BLaER1 treated with 17β-estradiol and CSF1 and Interleukin-3, amounts not matched to agents 10 nM and 100 nM (cell line): ENCODE data around the gene LIPC.

Experiments used
- H3K27ac ChIP-seq, 11 experiments: shearing (Covaris generic); formaldehyde crosslinking; 2 replicates each; pipeline ENCODE4 v1.8.1; 2022
- H3K27me3 ChIP-seq, 11 experiments: shearing (Covaris generic); formaldehyde crosslinking; 2 replicates each; pipeline ENCODE4 v1.8.1; 2022
- H3K36me3 ChIP-seq, 11 experiments: shearing (Covaris generic); formaldehyde crosslinking; 2 replicates each; pipeline ENCODE4 v1.8.1; 2022
- H3K4me1 ChIP-seq, 10 experiments: shearing (Covaris generic); formaldehyde crosslinking; 2 replicates each; pipeline ENCODE4 v1.8.1; 2022
- H3K4me2 ChIP-seq, 11 experiments: shearing (Covaris generic); formaldehyde crosslinking; 2 replicates each; pipeline ENCODE4 v1.8.1; 2022
- H3K4me3 ChIP-seq, 10 experiments: shearing (Covaris generic); formaldehyde crosslinking; 2 replicates each; pipeline ENCODE4 v1.8.1; 2022
- H3K9ac ChIP-seq, 11 experiments: shearing (Covaris generic); formaldehyde crosslinking; 2 replicates each; pipeline ENCODE4 v1.8.1; 2022
- H3K9me3 ChIP-seq, 11 experiments: shearing (Covaris generic); formaldehyde crosslinking; replicated peaks in 1 of 11; 2 replicates each; pipeline ENCODE4 v1.8.1; 2022
- H4K20me1 ChIP-seq, 11 experiments: shearing (Covaris generic); formaldehyde crosslinking; 2 replicates each; pipeline ENCODE4 v1.8.1; 2022
- Cebpa-rat ChIP-seq, 11 experiments: shearing (Covaris generic); IDR thresholded peaks; 2 replicates each; pipeline ENCODE4 v1.8.1; 2022

Gene LIPC

DNA sequence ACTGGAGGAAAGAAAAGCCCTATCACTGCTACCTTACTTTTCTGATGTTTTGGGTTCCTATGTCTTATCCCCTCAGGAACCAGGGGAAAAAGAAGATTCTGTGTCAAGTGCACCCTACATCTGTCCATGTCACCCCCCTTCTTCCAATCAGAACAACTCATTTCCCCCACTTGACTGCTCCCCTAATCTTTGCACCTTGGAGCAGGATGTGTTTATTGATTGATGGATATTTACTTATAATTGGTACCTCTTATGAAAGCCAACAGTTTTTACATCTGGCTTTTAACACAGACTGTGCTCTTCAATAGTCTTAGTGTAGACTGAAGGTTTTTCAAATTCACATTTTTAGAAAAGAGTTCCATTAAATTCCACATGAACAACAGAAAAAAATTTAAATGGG, 33.3 kb downstream of the LIPC start:
- H3K4me3 ChIP-seq, result no peak overlapping the region
- no peak overlapping the region for H3K27ac ChIP-seq
- TF ChIP-seq Cebpa-rat (IDR thresholded peaks at IDR 0.05), result no peak
- peak overlapping the region in 7 of 11 experiments; percentile 6 to 76 (median 41); a peak in 8 of 22 replicates for H3K4me2 ChIP-seq
- peaks cover 61 to 100% (median 93%) of the 10 kb centered on the region in 10 experiments for H3K4me1 ChIP-seq
- H3K9me3 ChIP-seq, result peaks cover 0 to 7% (median 0%) of the 10 kb centered on the region in 11 experiments; a peak in 1 of 22 replicates
- no peaks in the 10 kb centered on the region for H3K36me3 ChIP-seq
- no peaks in the 10 kb centered on the region for H4K20me1 ChIP-seq
- H3K9ac ChIP-seq, result no peak overlapping the region
- H3K27me3 ChIP-seq, result no peaks in the 10 kb centered on the region

DNA sequence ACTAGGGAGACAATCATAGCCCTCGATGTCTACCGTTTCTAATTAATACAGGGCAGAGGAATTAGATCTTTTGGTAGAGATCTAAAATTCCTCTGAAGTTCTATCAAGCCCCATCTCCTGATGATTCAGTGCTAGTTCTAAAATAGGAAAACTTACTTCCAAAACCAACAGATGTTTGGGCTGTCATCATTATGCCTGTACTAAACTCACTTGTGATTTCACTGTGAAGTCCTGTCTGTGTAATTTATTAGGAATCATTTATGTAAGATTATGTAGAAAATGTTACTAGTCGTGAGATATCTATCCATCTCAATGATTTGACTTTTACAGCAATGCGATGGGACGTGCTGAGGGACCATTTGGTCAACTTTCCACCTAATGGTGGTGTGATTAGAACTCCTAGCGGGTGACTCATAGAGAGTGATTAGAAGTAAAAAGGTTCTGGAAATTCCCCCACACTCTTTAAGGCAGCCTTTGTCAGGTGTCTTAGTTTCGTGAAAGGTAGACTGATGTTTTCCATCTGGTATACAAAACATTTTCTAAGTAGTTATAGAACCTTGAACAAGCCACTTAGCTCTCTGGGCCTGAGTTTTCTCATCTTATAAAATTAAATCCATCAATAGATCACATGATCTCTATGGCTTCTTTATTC, 34.2 kb downstream of the LIPC start:
- Histone ChIP-seq H3K4me1 (peaks cover 60 to 100% (median 92%) of the 10 kb centered on the region in 10 experiments), H3K9ac (no peak overlapping the region), H3K36me3 (no peaks in the 10 kb centered on the region), H3K9me3 (peaks cover 0 to 7% (median 0%) of the 10 kb centered on the region in 11 experiments; a peak in 1 of 22 replicates), H3K27ac (peak overlapping the region in 2 of 11 experiments; percentile 3 to 39; a peak in 1 of 22 replicates), H3K4me2 (peak overlapping the region in 7 of 11 experiments; percentile 1 to 76 (median 55); a peak in 6 of 22 replicates), H3K27me3 (no peaks in the 10 kb centered on the region), H3K4me3 (no peak overlapping the region), H4K20me1 (no peaks in the 10 kb centered on the region)
- no peak for TF ChIP-seq Cebpa-rat (IDR thresholded peaks at IDR 0.05)

DNA sequence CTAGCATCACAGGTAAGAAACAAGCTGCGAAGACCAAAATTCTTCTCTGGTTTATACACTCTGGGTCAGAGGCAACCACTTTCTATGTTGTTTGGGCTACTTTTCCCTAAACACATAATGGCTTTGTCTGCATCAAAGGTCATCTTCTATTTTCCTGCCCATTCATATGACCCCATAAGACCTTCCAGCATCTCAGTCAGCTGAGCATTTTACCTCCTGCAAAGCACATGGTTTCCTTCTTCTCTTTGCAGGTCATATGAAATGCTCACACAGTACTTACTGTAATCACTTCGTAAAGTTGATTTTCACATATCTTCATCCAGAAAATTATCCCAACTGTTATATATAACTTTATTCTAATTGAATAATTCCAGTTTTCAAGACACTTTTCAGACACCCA, 34.8 kb downstream of the LIPC start:
- TF ChIP-seq Cebpa-rat (IDR thresholded peaks at IDR 0.05), result no peak
- H3K4me1 ChIP-seq, result peaks cover 61 to 100% (median 92%) of the 10 kb centered on the region in 10 experiments
- no peaks in the 10 kb centered on the region for H3K36me3 ChIP-seq
- no peaks in the 10 kb centered on the region for H4K20me1 ChIP-seq
- H3K27ac ChIP-seq, result peak overlapping the region in 2 of 11 experiments; percentile 72 to 73; a peak in 1 of 22 replicates
- H3K4me2 ChIP-seq, result peak overlapping the region in 8 of 11 experiments; percentile 6 to 92 (median 64); a peak in 10 of 22 replicates
- H3K27me3 ChIP-seq, result no peaks in the 10 kb centered on the region
- peaks cover 0 to 3% (median 0%) of the 10 kb centered on the region in 11 experiments; a peak in 2 of 22 replicates for H3K9me3 ChIP-seq
- no peak overlapping the region for H3K4me3 ChIP-seq
- no peak overlapping the region for H3K9ac ChIP-seq

DNA sequence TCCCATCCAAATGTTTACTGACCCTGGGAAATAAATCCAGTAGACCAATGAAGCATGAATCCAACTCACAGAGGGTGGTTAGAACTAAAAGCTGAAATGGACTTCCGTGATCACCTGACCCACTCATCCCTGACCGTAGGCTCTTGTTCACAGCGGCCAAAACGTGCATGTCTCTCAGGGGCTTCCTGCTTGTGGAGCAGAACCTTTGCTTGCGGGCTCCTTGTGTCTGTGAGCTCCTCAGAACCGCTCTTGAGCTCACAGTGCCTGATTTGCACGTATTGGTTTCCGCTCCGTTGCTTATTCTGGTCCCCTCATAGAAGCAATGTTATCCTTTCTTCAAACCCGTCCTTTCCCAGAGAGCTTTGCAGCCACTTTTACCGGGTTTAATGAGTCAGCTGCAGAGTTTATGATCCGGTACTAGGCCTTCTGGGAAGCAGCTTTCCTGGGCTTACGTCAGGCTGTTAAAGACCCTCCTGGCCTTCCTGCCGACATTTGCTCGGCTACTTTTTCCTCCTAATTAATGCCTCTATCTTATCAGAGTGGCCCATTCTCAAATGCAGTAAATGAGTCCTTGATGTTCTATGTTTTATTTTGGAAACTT, 35.4 kb downstream of the LIPC start:
- Histone ChIP-seq H3K9ac (peak overlapping the region in 9 of 11 experiments; percentile 11 to 52 (median 36); a peak in 13 of 22 replicates), H3K4me2 (peak overlapping the region; percentile 55 to 92 (median 76)), H3K27ac (peak overlapping the region in 10 of 11 experiments; percentile 8 to 93 (median 68); a peak in 19 of 22 replicates)

DNA sequence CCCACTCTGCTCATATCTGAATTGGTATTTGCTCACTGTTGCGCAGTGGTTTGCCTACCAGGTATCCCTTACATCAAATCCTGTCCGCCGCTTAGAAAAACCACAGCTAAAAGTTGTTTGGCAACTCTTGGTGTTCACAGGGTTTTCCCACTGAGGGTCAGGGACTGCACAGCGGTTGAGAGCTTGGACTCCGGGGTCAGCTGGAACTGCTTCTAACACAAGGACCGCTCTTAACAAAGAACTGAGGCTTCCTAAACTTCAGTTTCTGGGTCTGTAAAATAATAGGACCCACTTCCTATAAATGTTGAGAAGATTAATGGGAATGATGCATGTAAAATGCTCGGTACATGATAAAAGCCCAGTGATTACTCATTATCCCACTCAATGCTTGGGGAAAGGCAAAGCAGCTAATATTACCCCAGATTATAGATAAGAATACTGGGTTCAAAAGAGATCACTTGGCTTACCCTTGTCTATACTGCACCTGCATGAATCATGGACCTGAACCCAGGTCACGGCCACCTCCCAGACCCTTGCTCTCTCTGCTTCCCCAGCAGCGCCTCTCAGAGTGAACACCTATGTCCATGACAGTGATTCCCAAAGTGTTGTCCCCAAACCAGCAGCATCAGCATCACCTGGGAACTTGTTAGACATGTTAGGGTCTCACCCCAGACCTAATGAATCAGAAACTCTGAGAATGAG, 36.1 kb downstream of the LIPC start:
- Histone ChIP-seq H3K9me3 (peaks cover 0 to 3% (median 0%) of the 10 kb centered on the region in 11 experiments; a peak in 2 of 22 replicates), H3K4me1 (peaks cover 67 to 100% (median 94%) of the 10 kb centered on the region in 10 experiments), H3K27ac (peak overlapping the region in 10 of 11 experiments; percentile 8 to 93 (median 68); a peak in 19 of 22 replicates), H3K36me3 (no peaks in the 10 kb centered on the region), H3K4me3 (peak overlapping the region in 1 of 10 experiments; percentile 9; a peak in 1 of 20 replicates), H3K4me2 (peak overlapping the region; percentile 55 to 92 (median 76)), H3K27me3 (no peaks in the 10 kb centered on the region), H3K9ac (peak overlapping the region in 9 of 11 experiments; percentile 11 to 52 (median 36); a peak in 12 of 22 replicates), H4K20me1 (no peaks in the 10 kb centered on the region)
- TF ChIP-seq Cebpa-rat (IDR thresholded peaks at IDR 0.05), result no peak

More for the DNA sequence above, 35.4 kb downstream of the LIPC start:
- Histone ChIP-seq H4K20me1 (no peaks in the 10 kb centered on the region), H3K4me1 (peaks cover 67 to 100% (median 94%) of the 10 kb centered on the region in 10 experiments), H3K27me3 (no peaks in the 10 kb centered on the region), H3K4me3 (peak overlapping the region in 1 of 10 experiments; percentile 9; a peak in 1 of 20 replicates), H3K36me3 (no peaks in the 10 kb centered on the region), H3K9me3 (peaks cover 0 to 3% (median 0%) of the 10 kb centered on the region in 11 experiments; a peak in 2 of 22 replicates)
- TF ChIP-seq Cebpa-rat (IDR thresholded peaks at IDR 0.05), result no peak

DNA sequence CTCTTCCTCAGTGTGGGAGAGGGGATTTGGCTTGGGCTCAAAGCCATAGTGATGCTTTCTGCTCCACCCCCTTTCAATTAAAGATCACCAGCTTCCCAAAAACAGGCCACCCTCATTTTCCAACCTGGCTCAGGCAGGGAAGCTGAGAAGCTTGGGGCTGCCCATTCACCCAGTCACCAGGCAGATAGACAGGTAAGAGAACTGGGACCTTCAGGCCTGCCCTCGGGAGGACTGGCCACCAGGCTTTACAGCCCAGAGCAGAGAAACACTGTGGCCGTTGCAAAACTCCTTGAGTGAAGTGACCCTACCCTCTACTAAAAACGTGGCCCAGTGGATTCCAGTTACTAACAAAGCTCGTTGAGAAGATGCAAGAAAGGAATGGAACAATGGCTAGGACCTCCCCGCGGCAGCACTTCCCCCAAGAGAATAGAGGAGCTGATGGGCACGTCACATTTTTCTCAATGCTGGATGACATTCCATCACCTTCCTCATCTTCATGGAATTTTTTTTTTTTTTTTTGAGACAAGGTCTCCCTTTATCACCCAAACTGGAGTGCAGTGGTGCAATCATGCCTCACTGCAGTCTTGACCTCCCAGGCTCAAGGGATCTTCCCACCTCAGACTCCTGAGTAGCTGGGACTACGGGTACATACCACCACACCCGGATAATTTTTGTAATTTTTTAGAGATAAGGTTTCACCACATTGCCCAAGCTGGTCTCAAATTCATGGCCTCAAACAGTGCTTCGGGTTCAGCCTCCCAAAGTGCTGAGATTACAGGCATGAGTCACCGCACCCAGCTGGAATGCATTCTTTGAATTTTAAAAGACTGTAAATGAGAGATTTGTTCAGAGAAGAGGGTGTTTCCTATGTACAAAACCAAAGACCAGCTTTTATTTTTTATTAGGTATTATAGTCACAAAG, 37.9 kb downstream of the LIPC start:
- Histone ChIP-seq H3K4me1 (peaks cover 82 to 100% (median 95%) of the 10 kb centered on the region in 10 experiments), H3K27ac (peak overlapping the region in 10 of 11 experiments; percentile 24 to 93 (median 72); a peak in 18 of 22 replicates), H3K9ac (peak overlapping the region in 7 of 11 experiments; percentile 7 to 42 (median 29); a peak in 6 of 22 replicates), H3K27me3 (no peaks in the 10 kb centered on the region), H3K4me2 (peak overlapping the region; percentile 46 to 92 (median 75)), H4K20me1 (no peaks in the 10 kb centered on the region), H3K36me3 (no peaks in the 10 kb centered on the region), H3K9me3 (peaks cover 0 to 3% (median 0%) of the 10 kb centered on the region in 11 experiments; a peak in 2 of 22 replicates), H3K4me3 (peak overlapping the region in 1 of 10 experiments; percentile 0; a peak in 1 of 20 replicates)
- peak in 3 of 11 experiments; percentile 38 to 68 (median 45); a peak in 3 of 22 replicates for TF ChIP-seq Cebpa-rat (IDR thresholded peaks at IDR 0.05)

DNA sequence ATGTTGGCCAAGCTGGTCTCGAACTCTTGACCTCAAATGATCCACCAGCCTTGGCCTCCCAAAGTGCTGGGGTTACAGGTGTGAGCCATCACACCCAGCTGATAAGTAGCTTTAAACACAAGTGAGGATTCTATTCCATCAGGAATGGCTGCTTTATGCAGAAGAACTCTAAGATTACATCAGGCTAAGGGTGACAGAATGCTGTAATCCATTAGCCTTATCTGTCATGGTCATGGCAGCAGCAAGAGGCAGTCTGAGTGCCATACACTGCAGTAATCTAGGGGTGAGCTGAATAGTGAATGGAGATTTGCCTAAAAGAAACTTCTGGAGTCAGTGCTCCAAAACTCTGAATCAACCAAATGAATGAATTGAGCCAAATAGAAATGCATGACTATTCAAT, 39.6 kb downstream of the LIPC start:
- H4K20me1 ChIP-seq, result no peaks in the 10 kb centered on the region
- no peaks in the 10 kb centered on the region for H3K36me3 ChIP-seq
- TF ChIP-seq Cebpa-rat (IDR thresholded peaks at IDR 0.05), result no peak
- peaks cover 95 to 100% (median 98%) of the 10 kb centered on the region in 10 experiments for H3K4me1 ChIP-seq
- H3K9ac ChIP-seq, result peak overlapping the region in 4 of 11 experiments; percentile 83 to 89 (median 86); a peak in 6 of 22 replicates
- H3K9me3 ChIP-seq, result peaks cover 0 to 3% (median 0%) of the 10 kb centered on the region in 11 experiments; a peak in 2 of 22 replicates
- peak overlapping the region; percentile 78 to 98 (median 92); a peak in 21 of 22 replicates for H3K4me2 ChIP-seq
- H3K27ac ChIP-seq, result peak overlapping the region in 9 of 11 experiments; percentile 93 to 99 (median 97); a peak in 19 of 22 replicates
- H3K4me3 ChIP-seq, result peak overlapping the region in 4 of 10 experiments; percentile 15 to 64 (median 53); a peak in 2 of 20 replicates
- no peaks in the 10 kb centered on the region for H3K27me3 ChIP-seq
